HepG2 (cell line): ENCODE measurements around the gene ALOX15.
"Not testable (repeated sequence)": the region's sequence is repeated elsewhere in the genome, so short reads cannot be mapped to it uniquely, and the experiment has no call there.

Experiments
- BCLAF1 ChIP-seq: fragments of 450-650 bp; IDR thresholded peaks from 2 replicates; pipeline ENCODE4 v1.6.1; 2017; ENCODE audit warnings: mild to moderate bottlenecking
- BRD4 ChIP-seq: sonication (generic); formaldehyde crosslinking; IDR thresholded peaks from 2 replicates; pipeline ENCODE4 v1.4.0; 2020; ENCODE audit warnings: missing genetic modification reagents
- CTCF ChIP-seq: sonication (generic); formaldehyde crosslinking; IDR thresholded peaks from 2 replicates; pipeline ENCODE4 v1.5.0; 2020; ENCODE audit warnings: mild to moderate bottlenecking, missing genetic modification reagents, moderate library complexity
- SMARCC2 ChIP-seq: fragments of 450-650 bp; IDR thresholded peaks from 2 replicates; pipeline ENCODE4 v1.6.1; 2017; ENCODE audit warnings: antibody characterized with exemption, mild to moderate bottlenecking
- TAF1 ChIP-seq: sonication (generic); formaldehyde crosslinking; IDR thresholded peaks from 2 replicates; pipeline ENCODE4 v1.4.0; 2020; ENCODE audit warnings: missing genetic modification reagents
- TOE1 ChIP-seq: sonication (generic); formaldehyde crosslinking; IDR thresholded peaks from 2 replicates; pipeline ENCODE4 v1.4.0; 2020; ENCODE audit warnings: mild to moderate bottlenecking, missing genetic modification reagents

GRCh38 chr17:4689872-4690271 is 48.4 kb upstream of the ALOX15 start:
- TF ChIP-seq CTCF (CRISPR knock-in tag); BRD4; BCLAF1; TOE1 (CRISPR knock-in tag); SMARCC2; TAF1 (CRISPR knock-in tag): not testable (repeated sequence)
